GM18909 (cell line): ENCODE data around the gene KRTAP5-2.
A peak's percentile ranks its signal among the peaks of the same experiment; 100 is the strongest.
"Not testable (repeated sequence)": the region's sequence is repeated elsewhere in the genome, so short reads cannot be mapped to it uniquely, and the experiment has no call there.

ENCODE experiments used
- ATAC-seq: cut with Tn5 transposase; IDR thresholded peaks from one replicate; pipeline ENCODE4 v1.9.1; 2021; ENCODE audit warnings: mild to moderate bottlenecking; ENCODE audit not compliant: unreplicated experiment, poor library complexity

Gene KRTAP5-2

GRCh38 chr11:1596576-1597121 lies 1.4 kb downstream of the KRTAP5-2 start:
- not testable (repeated sequence) for ATAC-seq

- not testable (repeated sequence) for ATAC-seq
These were observed 2.0 kb downstream of the KRTAP5-2 start for GRCh38 chr11:1595994-1596575.

GRCh38 chr11:1592628-1593027 lies 5.5 kb downstream of the KRTAP5-2 start:
- ATAC-seq, result no peak

- no peak for ATAC-seq
These were observed 8.1 kb downstream of the KRTAP5-2 start for GRCh38 chr11:1589996-1590395.

GRCh38 chr11:1589191-1589963 lies 8.7 kb downstream of the KRTAP5-2 start:
- ATAC-seq, result not testable (repeated sequence)

- no peak for ATAC-seq
These were observed 11.4 kb downstream of the KRTAP5-2 start for GRCh38 chr11:1586699-1587098.

- not testable (repeated sequence) for ATAC-seq
These were observed 13.3 kb downstream of the KRTAP5-2 start, which contains the start of gene KRTAP5-1 for GRCh38 chr11:1584661-1585370. TSS of gene KRTAP5-1 (minus strand) at chr11:1585283. CDS start at chr11:1585249, 34 bp downstream.

- not testable (repeated sequence) for ATAC-seq
These were observed 15.2 kb downstream of the KRTAP5-2 start for GRCh38 chr11:1582909-1583308.

GRCh38 chr11:1581976-1582375 lies 16.1 kb downstream of the KRTAP5-2 start:
- no peak for ATAC-seq

GRCh38 chr11:1576825-1577224 lies 21.3 kb downstream of the KRTAP5-2 start:
- no peak for ATAC-seq

GRCh38 chr11:1575756-1576155 lies 22.3 kb downstream of the KRTAP5-2 start:
- ATAC-seq, result not testable (repeated sequence)

GRCh38 chr11:1574933-1575242 lies 23.2 kb downstream of the KRTAP5-2 start:
- ATAC-seq, result no peak

- ATAC-seq, result peak; percentile 41
These were observed 23.7 kb downstream of the KRTAP5-2 start for GRCh38 chr11:1574238-1574932.

- ATAC-seq, result no peak
These were observed 24.2 kb downstream of the KRTAP5-2 start for GRCh38 chr11:1573903-1574237.

GRCh38 chr11:1573077-1573902 lies 24.8 kb downstream of the KRTAP5-2 start:
- ATAC-seq, result no peak

- peak; percentile 64 for ATAC-seq
These were observed 25.7 kb downstream of the KRTAP5-2 start, which contains the start of gene DUSP8 for GRCh38 chr11:1572197-1573076. TSS of gene DUSP8 (minus strand) at chr11:1572271. CDS start at chr11:1565826, 6,445 bp downstream.

GRCh38 chr11:1571760-1572196 lies 26.3 kb downstream of the KRTAP5-2 start:
- ATAC-seq, result peak; percentile 3

- ATAC-seq, result no peak
These were observed 27.0 kb downstream of the KRTAP5-2 start for GRCh38 chr11:1570896-1571759.
